Activated T-cell treated with anti-CD3 and anti-CD28 coated beads, Interleukin-2, amount 50 U/mL, for 48 hours (primary cell): ENCODE data around the gene HABP2.

ENCODE experiments used
- DNase-seq, 2 experiments: peaks; one replicate each; pipeline ENCODE4 v3.0.0-alpha.2; 2020

The HABP2 gene

GRCh38 chr10:113609704-113610108 lies 56.9 kb downstream of the HABP2 start:
- no peak for DNase-seq

GRCh38 chr10:113610631-113611601 lies 58.1 kb downstream of the HABP2 start:
- DNase-seq: no peak

- DNase-seq: no peak
Observed at GRCh38 chr10:113612154-113612553, 59.3 kb downstream of the HABP2 start.

GRCh38 chr10:113613427-113613826 lies 60.6 kb downstream of the HABP2 start:
- no peak for DNase-seq

GRCh38 chr10:113613977-113614690 lies 61.3 kb downstream of the HABP2 start:
- no peak for DNase-seq

- no peak for DNase-seq
Observed at GRCh38 chr10:113616244-113617074, 63.6 kb downstream of the HABP2 start.

GRCh38 chr10:113617086-113617485 lies 64.2 kb downstream of the HABP2 start:
- DNase-seq: no peak

- DNase-seq: no peak
Observed at GRCh38 chr10:113618338-113618737, 65.5 kb downstream of the HABP2 start.

GRCh38 chr10:113619401-113619800 lies 66.5 kb downstream of the HABP2 start:
- no peak for DNase-seq

- DNase-seq: no peak
Observed at GRCh38 chr10:113620511-113620910, 67.7 kb downstream of the HABP2 start.

GRCh38 chr10:113620936-113621335 lies 68.1 kb downstream of the HABP2 start:
- no peak for DNase-seq

- no peak for DNase-seq
Observed at GRCh38 chr10:113621799-113622198, 68.9 kb downstream of the HABP2 start.

- DNase-seq: no peak
Observed at GRCh38 chr10:113622831-113623230, 70.0 kb downstream of the HABP2 start.

GRCh38 chr10:113625461-113626186 lies 72.8 kb downstream of the HABP2 start:
- no peak for DNase-seq

- no peak for DNase-seq
Observed at GRCh38 chr10:113626809-113627355, 74.0 kb downstream of the HABP2 start.

GRCh38 chr10:113627836-113628235 lies 75.0 kb downstream of the HABP2 start:
- DNase-seq: no peak

GRCh38 chr10:113628607-113629153 lies 75.8 kb downstream of the HABP2 start:
- no peak for DNase-seq

GRCh38 chr10:113630929-113631533 lies 78.2 kb downstream of the HABP2 start:
- no peak for DNase-seq

- no peak for DNase-seq
Observed at GRCh38 chr10:113631684-113632367, 79.0 kb downstream of the HABP2 start.
